Glomerular visceral epithelial cell (primary cell): ENCODE data around the gene PRKCA.

ENCODE experiments used
- DNase-seq: peaks from one replicate; pipeline ENCODE4 v3.0.0-alpha.2; 2016; ENCODE audit errors: extremely low spot score

PRKCA gene

DNA sequence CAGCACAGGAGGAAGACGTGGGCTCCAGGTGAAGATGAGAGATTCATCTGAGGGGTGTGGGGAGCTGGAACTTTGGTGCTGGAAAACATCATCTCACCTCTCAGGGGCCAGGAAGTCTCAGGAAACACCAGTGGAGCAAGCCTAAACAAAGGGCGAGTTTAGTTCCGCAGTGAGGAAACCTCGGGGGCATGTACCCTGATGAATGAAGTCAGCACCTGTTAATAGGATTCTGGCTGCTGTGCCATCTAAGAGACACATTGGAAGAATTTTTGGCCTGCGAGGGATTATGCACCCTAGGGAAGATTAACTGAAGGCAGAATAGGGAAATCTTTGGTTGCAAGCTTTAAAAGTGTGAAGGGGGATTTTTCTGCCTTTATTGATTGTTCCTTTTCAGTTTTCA is 437.8 kb downstream of the PRKCA start:
- no peak for DNase-seq

DNA sequence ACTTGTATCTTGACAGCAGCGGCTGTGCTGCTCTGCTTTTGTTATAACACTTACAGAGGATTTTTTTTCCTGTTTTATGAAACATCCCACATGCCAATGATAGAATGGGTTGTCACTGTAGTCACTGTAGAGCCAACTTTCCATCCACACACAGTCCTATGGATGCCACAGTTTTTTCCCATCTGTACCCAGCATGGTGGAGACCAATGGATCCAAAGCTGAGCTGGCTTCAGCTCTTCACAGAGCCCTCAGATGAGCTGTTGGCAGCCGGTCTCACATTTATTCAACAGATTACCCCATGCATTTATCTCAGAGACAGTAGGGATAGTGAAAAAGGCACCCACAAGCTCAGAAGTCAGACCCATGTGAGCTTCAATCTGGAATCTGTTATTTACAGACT is 441.1 kb downstream of the PRKCA start:
- DNase-seq = no peak

DNA sequence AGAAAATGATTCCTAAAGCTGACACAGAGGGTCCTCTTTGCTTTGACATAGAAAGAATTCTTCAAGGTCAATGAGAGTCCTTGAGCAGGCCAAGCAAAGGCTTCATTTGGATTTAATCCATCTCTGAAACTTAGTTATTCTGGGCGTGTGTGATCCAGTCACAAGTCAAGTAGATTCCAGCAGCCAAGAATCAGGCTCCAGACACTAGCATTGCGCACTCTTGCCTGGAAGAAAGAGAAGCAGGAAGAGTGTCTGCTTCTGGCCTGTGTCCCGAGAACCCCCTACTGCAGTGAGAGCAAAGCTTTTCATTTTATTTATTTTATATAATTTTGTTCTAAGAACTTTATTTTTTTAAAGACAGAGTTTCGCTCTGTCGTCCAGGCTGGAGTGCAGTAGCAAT is 444.3 kb downstream of the PRKCA start:
- DNase-seq = no peak

DNA sequence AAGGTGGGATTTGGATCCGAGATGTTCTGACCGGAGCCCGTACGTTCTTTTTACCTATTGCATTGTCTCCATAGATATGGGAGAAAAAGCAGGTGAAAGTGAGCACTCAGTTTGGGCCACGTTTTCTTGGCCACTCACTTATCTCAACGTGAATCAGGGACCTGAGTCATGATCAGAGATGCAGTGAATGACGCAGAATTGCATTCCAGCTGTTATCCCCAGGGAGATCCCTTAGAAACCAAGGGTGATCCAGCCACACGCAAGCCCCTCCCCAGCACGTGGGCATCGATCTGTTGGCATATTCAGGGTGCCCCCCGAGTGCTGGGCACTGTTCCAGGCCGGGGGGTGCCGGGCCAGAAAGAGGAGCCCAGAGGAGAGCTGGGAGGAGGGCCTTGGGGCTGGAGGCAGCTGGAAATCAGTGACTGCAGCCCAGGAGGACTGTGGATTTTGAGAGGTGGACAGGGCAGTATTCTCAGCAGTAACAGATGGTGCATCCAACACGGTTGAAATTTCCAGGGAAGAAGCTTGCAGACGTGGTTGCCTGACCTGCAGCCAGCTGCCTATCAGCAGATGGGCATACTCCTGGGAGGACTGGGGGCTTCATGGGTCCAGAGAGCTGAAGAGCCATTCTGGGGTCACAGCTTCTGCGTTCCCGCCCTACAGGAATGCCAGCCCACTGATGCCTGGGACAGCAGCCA is 445.3 kb downstream of the PRKCA start:
- DNase-seq = no peak

DNA sequence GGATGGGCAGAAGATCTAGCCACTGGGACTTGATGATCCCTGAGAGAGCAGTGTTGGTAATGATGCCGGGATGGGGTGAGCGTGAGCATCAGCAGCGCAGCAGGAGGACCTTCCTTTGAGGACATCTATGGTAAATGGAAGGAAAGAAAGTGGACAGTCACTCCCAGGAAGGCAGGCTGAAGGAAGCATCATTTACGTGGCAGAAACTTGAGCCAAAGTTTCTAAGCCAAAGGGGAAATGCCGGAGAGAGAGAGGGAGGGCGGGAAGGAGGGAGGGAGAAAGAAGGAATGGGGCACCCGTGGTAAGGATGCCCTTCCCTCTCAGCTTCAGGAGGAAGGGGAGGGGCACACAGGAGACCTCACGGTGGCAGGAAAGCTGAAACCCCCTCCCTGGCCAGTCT is 446.2 kb downstream of the PRKCA start:
- no peak for DNase-seq

DNA sequence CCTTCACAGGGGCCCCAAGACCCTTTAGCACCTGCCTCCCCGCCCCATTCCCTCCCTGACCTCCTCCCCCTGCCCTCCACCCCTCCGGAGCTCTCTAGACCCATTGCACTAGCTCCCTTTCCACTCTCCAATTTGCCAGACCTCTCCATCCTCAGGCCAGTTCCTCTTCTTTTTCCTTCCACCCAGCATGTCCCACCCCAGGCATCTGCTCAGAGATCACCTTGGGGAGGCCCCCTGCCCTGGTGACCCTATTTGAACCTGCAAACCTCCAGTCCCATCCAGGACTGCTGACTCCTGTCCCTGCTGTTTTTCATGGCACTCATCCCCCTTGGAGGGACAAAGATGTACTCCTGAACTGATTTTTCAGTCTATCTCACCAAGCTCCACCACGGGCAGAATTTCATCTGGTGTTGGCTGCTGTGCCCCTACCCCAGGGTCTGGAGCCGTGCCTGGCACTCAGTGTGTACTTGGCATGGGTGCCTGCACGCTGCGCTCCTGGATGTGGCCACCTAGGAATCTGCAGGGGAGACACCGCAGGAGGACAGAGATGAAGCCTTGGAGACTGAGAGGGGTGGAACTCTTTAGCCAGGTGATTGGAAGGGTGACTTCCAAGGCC is 446.9 kb downstream of the PRKCA start:
- DNase-seq = no peak

DNA sequence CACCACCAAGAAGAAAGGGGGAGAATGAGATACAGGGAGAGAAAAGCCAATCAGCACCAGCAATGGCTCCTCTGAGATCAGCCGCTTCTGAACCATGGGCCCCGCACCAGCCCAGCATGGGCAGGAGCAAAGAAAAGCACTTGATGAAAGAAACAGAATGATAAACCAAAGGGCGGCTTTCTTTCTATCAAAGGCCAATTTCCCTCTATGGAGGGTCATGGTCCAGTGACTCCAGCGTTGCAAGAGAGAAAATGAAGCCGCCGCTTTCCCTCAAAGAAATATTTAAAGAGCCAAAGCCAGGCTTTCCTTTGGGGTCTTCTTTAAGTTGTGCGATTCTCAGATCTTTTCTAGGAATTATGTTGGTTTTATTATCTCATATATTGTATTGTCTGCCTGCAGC is 447.7 kb downstream of the PRKCA start:
- no peak for DNase-seq

DNA sequence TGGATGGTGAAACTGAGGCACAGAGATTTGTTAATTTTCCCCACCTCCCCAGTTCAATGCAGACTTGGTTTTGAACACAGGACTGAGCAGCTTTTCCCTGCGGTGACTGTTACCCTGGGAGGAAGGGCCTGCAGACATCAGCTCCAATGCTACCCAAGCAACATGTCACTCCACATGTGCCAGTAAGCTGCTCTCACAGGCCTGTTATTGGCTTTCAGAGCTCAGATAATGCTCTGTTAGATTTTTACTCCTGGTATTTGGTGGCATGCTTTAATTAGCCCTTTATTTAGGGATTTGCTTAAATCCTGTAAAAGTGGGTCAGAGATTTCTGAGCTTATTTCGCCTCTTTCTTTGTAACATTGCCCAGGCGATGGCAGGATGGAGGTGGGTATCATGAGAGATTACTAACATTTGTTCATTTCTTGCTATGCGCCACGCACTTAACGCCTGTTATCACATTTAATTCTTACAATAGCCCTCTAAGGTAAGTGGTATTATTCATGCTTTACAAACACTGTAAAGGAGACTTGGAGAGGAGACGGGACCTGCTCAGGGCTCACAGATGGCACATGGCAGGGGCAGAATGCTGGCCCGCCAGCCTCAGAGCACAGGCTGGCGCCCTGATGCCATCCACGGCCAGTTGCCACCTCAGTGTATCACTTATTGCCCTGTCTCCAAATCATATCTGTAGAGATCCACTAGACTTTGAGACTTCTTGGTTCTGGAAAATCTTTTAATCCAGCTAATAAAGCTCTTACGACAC is 448.5 kb downstream of the PRKCA start:
- DNase-seq = no peak

DNA sequence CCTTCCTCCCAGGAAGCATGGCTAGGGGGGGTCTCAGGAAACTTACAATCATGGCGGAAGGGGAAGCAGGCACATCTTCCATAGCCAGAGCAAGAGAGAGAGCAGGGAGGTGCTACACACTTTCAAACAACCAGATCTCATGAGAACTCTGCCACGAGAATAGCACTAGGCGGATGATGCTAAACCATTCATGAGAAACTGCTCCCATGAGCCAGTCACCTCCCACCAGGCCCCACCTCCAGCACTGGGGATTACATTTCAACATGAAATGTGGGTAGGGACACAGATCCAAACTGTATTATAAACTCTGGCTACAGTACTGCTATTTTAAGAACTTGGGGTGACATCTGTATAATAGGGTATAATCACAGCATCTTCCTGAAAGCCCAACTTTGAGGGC is 449.4 kb downstream of the PRKCA start:
- no peak for DNase-seq

DNA sequence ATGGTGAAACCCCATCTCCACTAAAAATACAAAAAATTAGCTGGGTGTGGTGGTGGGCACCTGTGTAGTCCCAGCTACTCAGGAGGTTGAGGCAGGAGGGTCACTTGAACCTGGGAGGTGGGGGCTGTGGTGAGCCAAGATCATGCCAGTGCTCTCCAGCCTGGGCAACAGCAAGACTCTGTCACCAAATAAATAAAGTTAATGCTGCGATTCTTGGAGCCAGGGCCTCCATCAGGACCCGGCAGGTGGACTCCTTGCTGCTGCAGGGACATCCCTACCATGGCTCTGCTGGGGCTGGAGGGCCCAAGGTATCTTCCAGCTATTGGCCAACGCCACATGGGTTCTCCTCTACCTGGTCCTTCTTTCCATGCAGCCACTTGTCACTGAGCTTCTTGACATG is 450.0 kb downstream of the PRKCA start:
- DNase-seq = no peak

DNA sequence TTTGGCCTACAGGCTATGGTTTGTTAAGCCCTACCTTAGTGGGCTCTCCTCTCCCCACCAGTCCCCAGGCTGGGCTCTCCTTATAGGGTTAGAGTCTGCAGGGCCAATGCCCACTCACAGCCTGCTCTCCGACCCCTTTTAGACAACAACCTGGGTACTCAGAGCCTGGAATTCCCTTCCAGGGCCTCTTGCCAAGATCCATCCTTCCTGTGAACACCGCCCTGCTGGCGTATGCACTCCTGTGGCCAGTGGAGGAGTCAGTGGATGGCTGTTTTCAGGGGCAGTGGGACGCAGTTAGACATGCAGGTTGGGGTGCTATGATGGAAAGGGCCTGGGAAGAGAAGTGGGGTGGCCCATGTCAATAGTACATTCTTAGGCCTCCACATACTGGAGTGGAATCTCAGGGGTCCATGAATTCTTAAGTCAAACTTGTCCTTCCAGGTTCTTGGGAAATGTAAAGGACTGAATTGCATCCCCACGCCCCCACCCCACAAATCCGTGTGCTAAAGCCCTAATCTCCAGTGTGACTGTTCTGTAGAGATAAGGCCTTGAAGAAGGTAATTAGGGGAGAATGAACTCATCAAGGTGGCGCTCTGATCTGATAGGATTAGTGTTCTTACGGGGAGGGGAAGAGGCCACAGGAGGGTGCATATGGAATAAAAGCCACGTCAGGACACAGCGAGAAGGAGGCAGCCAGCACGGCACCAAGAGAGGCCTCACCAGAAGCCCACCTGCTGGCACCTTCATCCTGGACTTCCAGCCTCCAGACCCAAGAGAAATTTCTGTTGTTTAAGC is 450.9 kb downstream of the PRKCA start:
- DNase-seq = no peak

DNA sequence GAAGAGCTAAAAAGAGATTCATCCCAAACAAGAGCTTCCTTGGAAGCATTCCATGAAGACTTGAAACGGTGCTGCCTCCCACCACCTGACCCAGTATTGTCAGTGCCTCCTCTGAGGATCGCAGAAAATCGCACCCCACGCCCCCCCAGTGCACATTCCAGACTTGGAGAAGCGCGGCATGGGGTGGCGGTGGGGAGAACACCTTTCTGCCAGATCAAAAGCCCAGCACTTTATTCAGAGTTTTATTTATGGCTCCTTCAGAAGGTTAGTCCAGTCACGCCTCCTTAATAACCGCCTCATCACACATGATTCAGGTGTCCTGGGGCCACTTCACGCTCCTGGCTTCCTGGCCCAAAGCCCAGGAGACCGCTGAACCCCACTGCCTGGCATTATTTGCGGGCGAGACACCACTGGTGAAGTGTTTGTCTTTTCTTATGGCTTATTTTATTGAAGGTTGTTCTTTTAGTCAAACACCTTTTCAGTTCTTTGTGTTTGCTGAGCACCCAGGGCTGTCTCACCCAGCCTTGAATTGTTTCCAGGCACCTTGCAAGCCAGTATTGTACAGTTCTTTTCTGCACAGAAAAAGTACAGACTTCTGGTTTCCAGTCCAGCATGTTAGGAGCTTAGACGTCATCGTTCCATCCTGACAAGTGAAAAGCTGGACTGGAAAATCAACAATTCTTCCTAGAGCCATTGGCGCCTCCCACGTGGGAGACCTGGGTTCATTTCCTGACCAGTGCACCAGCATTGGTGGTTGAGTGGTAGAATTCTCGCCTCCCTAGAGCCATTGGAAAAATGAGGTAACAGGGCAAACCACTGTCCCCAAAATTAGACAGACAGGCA is 452.9 kb downstream of the PRKCA start:
- peak; percentile 56 for DNase-seq

DNA sequence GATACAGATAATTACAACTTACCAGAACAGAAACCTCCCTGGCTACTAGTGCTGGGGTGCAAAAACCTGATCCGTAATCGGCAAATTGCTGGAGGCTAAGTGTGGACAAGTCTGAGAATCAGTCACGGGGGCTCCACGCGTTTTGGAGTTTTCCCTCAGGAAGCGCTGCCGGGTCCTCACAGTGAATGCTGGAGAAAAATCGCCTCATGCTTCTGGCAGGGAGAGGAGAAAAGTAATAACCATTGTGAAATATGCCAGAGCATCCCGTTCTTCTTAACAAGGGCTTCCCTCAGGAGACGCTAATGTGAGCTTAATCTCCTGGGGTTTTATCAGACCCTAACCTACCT is 453.5 kb downstream of the PRKCA start:
- DNase-seq = no peak

DNA sequence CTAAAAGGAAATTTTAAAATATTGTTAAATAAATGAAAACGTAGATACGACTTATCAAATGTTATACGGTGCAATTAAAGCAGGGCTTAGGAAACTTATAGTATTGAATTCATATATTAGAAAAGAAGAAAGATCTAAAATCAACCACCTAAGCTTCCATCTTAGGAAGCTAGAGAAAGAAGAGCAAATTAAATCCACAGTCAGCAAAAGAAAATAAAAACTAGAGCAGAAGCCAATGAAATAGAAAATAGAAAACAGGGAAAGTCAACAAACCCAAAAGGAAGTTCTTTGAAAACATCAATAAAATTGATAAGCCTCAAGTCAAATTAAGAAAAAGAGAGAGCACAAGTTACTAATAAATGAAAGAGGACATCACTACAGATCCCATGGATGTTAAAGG is 457.9 kb downstream of the PRKCA start:
- no peak for DNase-seq

DNA sequence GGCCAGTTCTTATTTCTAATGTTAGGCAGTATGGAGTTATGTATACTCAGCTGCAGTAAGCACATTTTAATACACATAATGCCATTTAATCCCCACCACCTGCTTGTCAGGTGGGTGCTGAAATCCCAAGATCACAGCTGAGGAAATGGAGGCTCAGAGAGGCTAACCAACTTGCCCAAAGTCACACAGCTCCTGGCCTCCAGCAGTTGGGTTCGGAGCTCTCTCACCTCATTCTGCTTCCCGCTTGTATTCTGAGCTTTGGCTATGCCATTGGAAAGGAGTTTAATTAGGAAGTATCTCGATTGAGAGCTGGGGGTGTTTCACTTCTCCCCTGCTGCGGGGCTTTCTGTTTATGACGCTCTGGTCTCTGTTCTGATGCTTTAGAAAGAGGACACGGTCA is 459.9 kb downstream of the PRKCA start:
- no peak for DNase-seq

DNA sequence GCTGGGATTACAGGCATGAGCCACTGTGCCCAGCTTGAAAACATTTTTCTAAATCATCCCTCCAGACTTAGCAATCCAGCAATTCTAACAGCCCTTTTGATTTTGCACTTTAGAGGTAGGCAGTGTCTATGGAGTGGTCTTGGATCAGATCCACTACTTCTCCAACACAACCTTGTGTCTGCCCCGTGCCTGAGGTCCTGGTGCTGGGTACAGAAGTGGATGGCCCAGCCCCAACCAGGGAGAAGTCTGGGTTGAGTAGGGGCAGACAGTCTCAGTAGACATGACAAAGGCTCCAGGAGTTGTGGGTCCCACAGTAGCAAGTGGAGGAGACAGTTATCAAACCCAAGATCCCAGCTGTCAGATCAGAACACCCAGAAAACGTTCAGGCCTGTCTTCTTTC is 460.6 kb downstream of the PRKCA start:
- DNase-seq = no peak

DNA sequence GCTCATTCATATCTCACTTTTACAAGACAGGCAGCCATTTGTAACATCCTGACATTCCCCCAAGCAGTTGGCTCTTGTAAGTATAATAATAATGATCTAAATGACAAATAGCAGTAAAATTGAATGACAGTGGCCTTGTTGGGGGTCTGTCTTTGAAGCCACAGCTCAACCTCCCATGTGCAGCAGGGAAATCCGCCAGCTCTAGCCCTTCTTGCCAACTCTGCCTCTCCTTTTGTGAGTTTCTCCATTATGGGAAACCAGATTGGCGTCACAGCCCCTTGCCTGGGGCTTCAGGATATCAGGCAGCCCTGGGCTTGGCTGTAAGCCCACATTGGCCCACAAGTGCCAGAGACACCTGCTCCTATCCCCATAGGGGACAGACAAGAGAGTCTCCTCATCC is 462.1 kb downstream of the PRKCA start:
- DNase-seq = no peak

DNA sequence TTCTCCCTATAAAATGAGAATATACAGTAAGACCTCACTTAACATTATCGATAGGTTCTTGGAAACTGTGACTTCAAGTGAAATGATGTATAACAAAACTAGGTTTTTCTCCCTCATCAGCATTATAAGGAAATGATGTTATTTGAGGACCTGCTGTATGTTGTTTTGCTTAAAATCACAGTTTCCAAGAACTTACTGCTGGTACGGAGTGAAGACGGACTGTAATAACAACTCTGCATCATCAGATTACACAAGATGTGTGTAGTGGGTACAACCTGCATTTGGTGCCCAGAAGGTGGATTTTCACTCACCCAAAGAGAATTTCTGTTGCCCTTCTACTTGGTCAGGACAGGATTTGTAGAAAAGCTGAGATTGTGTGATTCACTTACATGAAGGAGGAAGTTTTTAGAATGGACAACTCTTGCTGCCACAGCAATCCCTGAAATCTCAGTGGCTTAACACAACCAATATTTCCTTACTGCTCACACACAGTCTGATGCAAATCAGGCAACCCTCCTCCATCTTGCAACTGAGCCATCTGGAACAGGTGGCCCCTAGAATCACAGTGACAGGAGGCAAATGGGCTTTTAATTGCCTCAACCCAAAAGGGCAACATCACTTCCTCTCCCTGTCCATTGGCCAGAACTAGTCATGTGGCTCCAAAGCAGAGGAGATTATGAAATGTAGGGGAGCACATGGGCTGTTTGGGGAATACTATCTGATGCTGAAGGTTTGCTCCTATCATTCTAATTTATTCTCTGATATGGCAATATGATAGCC is 464.9 kb downstream of the PRKCA start:
- DNase-seq = no peak

DNA sequence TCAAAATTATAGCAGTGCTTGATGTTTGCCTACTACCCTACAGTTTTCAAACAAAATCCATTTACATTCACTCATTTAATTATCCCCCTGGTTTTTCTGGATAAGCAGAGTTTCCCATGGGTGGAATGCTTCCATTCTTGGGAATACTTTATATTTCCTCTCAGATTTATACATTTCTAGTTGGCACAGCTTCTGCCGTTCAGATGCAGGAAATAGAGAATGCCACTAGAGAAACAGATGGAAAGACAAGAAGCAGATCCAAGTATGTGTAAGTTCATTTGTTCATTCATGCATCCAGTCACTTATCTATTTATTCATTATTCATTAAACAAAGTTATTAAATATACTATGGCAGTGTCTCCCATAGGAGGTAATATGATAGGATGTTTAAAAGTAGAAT is 467.5 kb downstream of the PRKCA start:
- DNase-seq = no peak

DNA sequence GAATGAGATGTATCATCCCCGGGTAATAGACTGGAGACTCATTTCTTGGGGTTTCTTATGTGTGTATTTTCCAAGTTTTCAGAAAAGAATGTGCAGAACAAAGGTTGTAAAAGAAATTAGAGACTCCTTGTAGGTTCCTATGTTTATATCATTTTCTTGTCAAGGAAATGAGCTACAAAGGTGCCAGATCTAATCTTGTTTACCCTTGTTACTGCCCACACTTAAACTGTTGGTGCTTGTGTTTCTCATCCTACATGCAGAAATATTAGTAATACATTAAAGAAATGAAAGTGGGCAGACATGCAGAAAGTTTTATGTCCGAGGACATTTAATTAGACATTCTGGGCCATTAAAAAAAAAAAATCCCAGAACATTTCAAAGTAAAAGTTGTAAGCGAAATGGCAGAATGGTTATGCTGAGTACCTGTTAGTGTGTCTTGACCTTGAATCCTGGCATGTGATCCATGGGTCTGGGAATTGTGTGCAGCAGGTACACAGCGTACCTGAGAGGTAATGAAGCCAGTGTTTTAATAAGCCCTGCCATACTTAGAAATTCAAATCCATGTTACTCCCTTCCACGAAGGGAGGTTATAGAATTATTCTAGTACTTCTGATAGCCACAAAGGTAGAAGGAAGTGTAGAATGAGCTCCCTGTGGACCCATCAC is 469.9 kb downstream of the PRKCA start:
- no peak for DNase-seq
